Uterus (tissue), 4 donors: ENCODE measurements around the gene TEX13B. TPM values are rescaled to one million over a fixed set of nuclear protein-coding genes. Genes with fewer than 3 reads are reported as not detected.
"Not testable (repeated sequence)": the region's sequence is repeated elsewhere in the genome, so short reads cannot be mapped to it uniquely, and the experiment has no call there.

Experiments used
- DNase-seq, 2 donors: peaks; one replicate each; pipeline ENCODE4 v3.0.0-alpha.2; 2019 to 2020
- H3K27ac ChIP-seq, 2 donors: fragments of 200-600 bp; sonication (generic); 1 replicate in 1 of 2; 2 replicates in 1 of 2; pipeline ENCODE4 v1.5.1; 2016 to 2018
- H3K27me3 ChIP-seq, 2 donors: fragments of 200-600 bp; sonication (generic); one replicate each; pipeline ENCODE4 v1.5.1; 2018 to 2019; ENCODE audit warnings: control low read depth in 1 of 2
- H3K36me3 ChIP-seq, 2 donors: fragments of 200-600 bp; sonication (generic); one replicate each; pipeline ENCODE4 v1.5.1; 2019; ENCODE audit warnings: control low read depth in 1 of 2
- H3K4me1 ChIP-seq, 2 donors: fragments of 200-600 bp; sonication (generic); one replicate each; pipeline ENCODE4 v1.5.1; 2018 to 2019; ENCODE audit warnings: control low read depth in 1 of 2
- H3K4me3 ChIP-seq, 2 donors: fragments of 200-600 bp; sonication (generic); 1 replicate in 1 of 2; 2 replicates in 1 of 2; pipeline ENCODE4 v1.5.1; 2018 to 2019; ENCODE audit warnings: mild to moderate bottlenecking in 1 of 2
- H3K9me3 ChIP-seq, 2 donors: fragments of 200-600 bp; sonication (generic); one replicate each; pipeline ENCODE4 v1.5.1; 2019; ENCODE audit warnings: control low read depth in 1 of 2
- CTCF ChIP-seq, 4 experiments: fragments of 200-600 bp in 2 of 4; fragments of 450-650 bp in 2 of 4; sonication (generic) in 2 of 4; IDR thresholded peaks; one replicate each; pipeline ENCODE4 v1.5.1; 2016 to 2019; ENCODE audit warnings: antibody characterized with exemption in 4 of 4, mild to moderate bottlenecking in 2 of 4, moderate library complexity in 1 of 4
- POLR2A ChIP-seq, 2 donors: fragments of 450-650 bp; IDR thresholded peaks; one replicate each; pipeline ENCODE4 v1.6.1; 2016; ENCODE audit warnings: antibody characterized with exemption in 2 of 2, mild to moderate bottlenecking in 1 of 2, moderate library complexity in 1 of 2
- intact Hi-C: fragments of 100-400 bp; cut with DNase I; formaldehyde crosslinking; loops from one replicate; pipeline ENCODE4 v1.15.1; 2023; ENCODE audit warnings: low total_unique reads
- total RNA-seq, 4 donors: library from RNA; depleted of rRNA in 3 of 4; stranded (reverse); fragments of >200 nt in 3 of 4; gene quantifications; one replicate each; pipeline versions ENCODE4 v1.1.0 to v1.2.4, GENCODE V29; 2014 to 2023
- donor health status: DM: yes; HTN: yes; CAD: no.

The TEX13B gene
- total RNA-seq, 4 donors from 2014 or later, result not detected

- Histone ChIP-seq H3K9me3 (no peaks in the 10 kb centered on the region), H3K27ac (no peak overlapping the region), H3K4me1 (no peaks in the 10 kb centered on the region), H3K4me3 (no peak overlapping the region), H3K36me3 (no peaks in the 10 kb centered on the region), H3K27me3 (no peaks in the 10 kb centered on the region)
- intact Hi-C loops, result no loop called here
- DNase-seq, result no peak
- TF ChIP-seq CTCF (IDR thresholded peaks at IDR 0.05) (no peak), POLR2A (IDR thresholded peaks at IDR 0.05) (no peak)
Observed at GRCh38 chrX:107971636-107972035, 10.5 kb downstream of the TEX13B start.

- intact Hi-C loops, result no loop called here
- Histone ChIP-seq H3K27me3 (no peaks in the 10 kb centered on the region), H3K36me3 (no peaks in the 10 kb centered on the region), H3K9me3 (no peaks in the 10 kb centered on the region), H3K4me3 (no peak overlapping the region), H3K4me1 (no peaks in the 10 kb centered on the region), H3K27ac (no peak overlapping the region)
- no peak for DNase-seq
- TF ChIP-seq CTCF (IDR thresholded peaks at IDR 0.05) (no peak), POLR2A (IDR thresholded peaks at IDR 0.05) (no peak)
Observed at GRCh38 chrX:107970073-107970472, 12.1 kb downstream of the TEX13B start.

GRCh38 chrX:107968623-107969022 is 13.5 kb downstream of the TEX13B start:
- intact Hi-C loops, result no loop called here
- Histone ChIP-seq H3K27ac (no peak overlapping the region), H3K36me3 (no peaks in the 10 kb centered on the region), H3K27me3 (no peaks in the 10 kb centered on the region), H3K9me3 (no peaks in the 10 kb centered on the region), H3K4me1 (no peaks in the 10 kb centered on the region), H3K4me3 (no peak overlapping the region)
- no peak for TF ChIP-seq CTCF (IDR thresholded peaks at IDR 0.05)
- no peak for TF ChIP-seq POLR2A (IDR thresholded peaks at IDR 0.05)
- no peak for DNase-seq

- H3K4me3 ChIP-seq, H3K27me3 ChIP-seq, DNase-seq, intact Hi-C loops, H3K27ac ChIP-seq, H3K36me3 ChIP-seq, H3K4me1 ChIP-seq, H3K9me3 ChIP-seq: not testable (repeated sequence)
Observed at GRCh38 chrX:107955337-107955736, 26.8 kb downstream of the TEX13B start.

- TF ChIP-seq POLR2A (IDR thresholded peaks at IDR 0.05) (no peak), CTCF (IDR thresholded peaks at IDR 0.05) (no peak)
- intact Hi-C loops, result no loop called here
Observed at GRCh38 chrX:107940095-107940494, 42.1 kb downstream of the TEX13B start.

GRCh38 chrX:107936434-107936730 is 45.8 kb downstream of the TEX13B start:
- Histone ChIP-seq H3K4me1 (no peaks in the 10 kb centered on the region), H3K4me3 (no peak overlapping the region), H3K27me3 (peaks cover 0 to 4% of the 10 kb centered on the region in 2 donors), H3K27ac (no peak overlapping the region), H3K36me3 (no peaks in the 10 kb centered on the region), H3K9me3 (no peaks in the 10 kb centered on the region)
- no peak for DNase-seq
- intact Hi-C loops, result no loop called here
- TF ChIP-seq CTCF (IDR thresholded peaks at IDR 0.05), result no peak
- no peak for TF ChIP-seq POLR2A (IDR thresholded peaks at IDR 0.05)

More at GRCh38 chrX:107940095-107940494, 42.1 kb downstream of the TEX13B start:
- Histone ChIP-seq H3K27me3 (peaks cover 0 to 4% of the 10 kb centered on the region in 2 donors), H3K36me3 (no peaks in the 10 kb centered on the region), H3K4me1 (no peaks in the 10 kb centered on the region), H3K27ac (no peak overlapping the region), H3K4me3 (no peak overlapping the region), H3K9me3 (no peaks in the 10 kb centered on the region)
- DNase-seq, result no peak
